Activated T-cell treated with anti-CD3 and anti-CD28 coated beads for 1 hour (primary cell): ENCODE results near the gene TSGA10IP.

Experiments used
- DNase-seq: peaks from one replicate; pipeline ENCODE4 v3.0.0-alpha.2; 2020; ENCODE audit warnings: low read depth

TSGA10IP gene

GRCh38 chr11:65945430-65945911 is at the start of gene TSGA10IP:
TSS of gene TSGA10IP (plus strand) at chr11:65945480. CDS start at chr11:65945676, 196 bp downstream.
- DNase-seq = no peak

- DNase-seq = no peak
Measured at GRCh38 chr11:65895482-65895981, 49.7 kb upstream of the TSGA10IP start.

GRCh38 chr11:65896034-65896999 is 49.0 kb upstream of the TSGA10IP start:
- DNase-seq = no peak

- no peak for DNase-seq
Measured at GRCh38 chr11:65897020-65897471, 48.2 kb upstream of the TSGA10IP start.

- no peak for DNase-seq
Measured at GRCh38 chr11:65898656-65899355, 46.5 kb upstream of the TSGA10IP start.

- DNase-seq = no peak
Measured at GRCh38 chr11:65899356-65900124, 45.7 kb upstream of the TSGA10IP start.

GRCh38 chr11:65900125-65900898 is 45.0 kb upstream of the TSGA10IP start, which contains the start of gene FOSL1:
TSS of gene FOSL1 (minus strand) at chr11:65900388. CDS start at chr11:65900339, 49 bp downstream.
- peak; percentile 87 for DNase-seq

- DNase-seq = no peak
Measured at GRCh38 chr11:65900899-65901180, 44.4 kb upstream of the TSGA10IP start.

GRCh38 chr11:65903068-65903481 is 42.2 kb upstream of the TSGA10IP start:
- DNase-seq = no peak

GRCh38 chr11:65903715-65904114 is 41.6 kb upstream of the TSGA10IP start:
- no peak for DNase-seq

- DNase-seq = no peak
Measured at GRCh38 chr11:65906602-65907001, 38.7 kb upstream of the TSGA10IP start.

GRCh38 chr11:65907878-65908277 is 37.4 kb upstream of the TSGA10IP start:
- no peak for DNase-seq

- no peak for DNase-seq
Measured at GRCh38 chr11:65911682-65912568, 33.4 kb upstream of the TSGA10IP start.

GRCh38 chr11:65912845-65913244 is 32.4 kb upstream of the TSGA10IP start:
- no peak for DNase-seq

GRCh38 chr11:65915101-65915820 is 30.0 kb upstream of the TSGA10IP start:
- no peak for DNase-seq

GRCh38 chr11:65915821-65916251 is 29.4 kb upstream of the TSGA10IP start:
- DNase-seq = no peak

GRCh38 chr11:65916391-65916790 is 28.9 kb upstream of the TSGA10IP start:
- DNase-seq = no peak

- DNase-seq = no peak
Measured at GRCh38 chr11:65917077-65917433, 28.2 kb upstream of the TSGA10IP start.

- DNase-seq = no peak
Measured at GRCh38 chr11:65917434-65918210, 27.7 kb upstream of the TSGA10IP start.
